SK-N-SH (cell line): ENCODE results near the gene ZNF546. TPM values are rescaled to one million over a fixed set of nuclear protein-coding genes. Genes with fewer than 3 reads are reported as not detected.

Experiments used
- CTCF ChIA-PET: fragments of 300-600, 350-600 bp; formaldehyde crosslinking; extraction: SDS; loops from one replicate; lab custom pipeline; 2021; lab: Yijun Ruan, JAX
- POLR2A ChIA-PET: fragments of 350-600 bp; sonication (Branson Sonifier 250); formaldehyde crosslinking; extraction: SDS; loops from one replicate; lab custom pipeline; 2020; ENCODE audit warnings: antibody characterized with exemption, inconsistent platforms; lab: Yijun Ruan, JAX
- DNase-seq: peaks from one replicate; pipeline ENCODE4 v3.0.0; 2012
- H2AFZ ChIP-seq: fragments of 200-600 bp; sonication (generic); 2 replicates; pipeline ENCODE4 v1.8.1; 2016; ENCODE audit warnings: antibody characterized with exemption, mild to moderate bottlenecking, low read depth
- H3F3A ChIP-seq: fragments of 200-600 bp; sonication (generic); replicated peaks from 2 replicates; pipeline ENCODE3; 2016; ENCODE audit warnings: antibody characterized with exemption, mild to moderate bottlenecking; ENCODE audit not compliant: insufficient read depth
- H3K27ac ChIP-seq, 2 experiments: fragments of 200-500 bp in 1 of 2; fragments of 200-600 bp in 1 of 2; sonication (Bioruptor generic) in 1 of 2; sonication (generic), shearing (Covaris generic) in 1 of 2; 2 replicates each; pipeline versions ENCODE4 v1.5.1 to v1.6.1; 2014 to 2016; ENCODE audit warnings: low read depth in 2 of 2, inconsistent platforms in 1 of 2, low read length in 1 of 2, mild to moderate bottlenecking in 1 of 2, mixed read lengths in 1 of 2
- H3K27me3 ChIP-seq: fragments of 200-600 bp; sonication (generic), shearing (Covaris generic); 2 replicates; pipeline ENCODE4 v1.6.1; 2016; ENCODE audit warnings: mixed run types; ENCODE audit not compliant: insufficient read depth
- H3K36me3 ChIP-seq, 2 experiments: fragments of 200-500 bp in 1 of 2; fragments of 200-600 bp in 1 of 2; sonication (Bioruptor generic) in 1 of 2; sonication (generic) in 1 of 2; replicated peaks in 1 of 2; 2 replicates each; pipeline versions ENCODE3 to v1.5.1; 2014 to 2016; ENCODE audit warnings: low read length in 1 of 2, mild to moderate bottlenecking in 1 of 2; ENCODE audit not compliant: insufficient read depth in 2 of 2, control insufficient read depth in 1 of 2
- H3K4me1 ChIP-seq, 2 experiments: fragments of 200-500 bp in 1 of 2; fragments of 200-600 bp in 1 of 2; sonication (Bioruptor generic) in 1 of 2; sonication (generic), shearing (Covaris generic) in 1 of 2; 2 replicates each; pipeline versions ENCODE4 v1.5.1 to v1.6.1; 2014 to 2016; ENCODE audit warnings: low read depth in 1 of 2, low read length in 1 of 2, mixed run types in 1 of 2; ENCODE audit not compliant: insufficient read depth in 2 of 2, control insufficient read depth in 1 of 2
- H3K4me2 ChIP-seq: fragments of 200-600 bp; sonication (generic), shearing (Covaris generic); 2 replicates; pipeline ENCODE4 v1.6.1; 2017; ENCODE audit warnings: mixed run types
- H3K4me3 ChIP-seq, 2 experiments: fragments of 200-500 bp in 1 of 2; fragments of 200-600 bp in 1 of 2; sonication (Bioruptor generic) in 1 of 2; sonication (generic), shearing (Covaris generic) in 1 of 2; 2 replicates each; pipeline versions ENCODE4 v1.5.1 to v1.8.1; 2014 to 2016; ENCODE audit warnings: low read depth in 2 of 2, inconsistent platforms in 1 of 2, low read length in 1 of 2, mild to moderate bottlenecking in 1 of 2, mixed read lengths in 1 of 2, moderate library complexity in 1 of 2
- H3K79me2 ChIP-seq: fragments of 200-600 bp; sonication (generic); 2 replicates; pipeline ENCODE4 v1.8.1; 2017; ENCODE audit warnings: mild to moderate bottlenecking; ENCODE audit not compliant: insufficient read depth
- H3K9ac ChIP-seq: fragments of 200-600 bp; sonication (generic); 2 replicates; pipeline ENCODE4 v1.6.1; 2017; ENCODE audit warnings: mixed run types
- H3K9me2 ChIP-seq: fragments of 200-600 bp; sonication (generic); 2 replicates; pipeline ENCODE4 v1.6.1; 2017; ENCODE audit warnings: mixed run types
- H3K9me3 ChIP-seq: fragments of 200-600 bp; sonication (generic); 2 replicates; pipeline ENCODE4 v1.6.1; 2017; ENCODE audit warnings: mixed run types, mild to moderate bottlenecking, moderate library complexity
- H4K20me1 ChIP-seq: fragments of 200-600 bp; sonication (generic); 2 replicates; pipeline ENCODE4 v1.6.1; 2017; ENCODE audit warnings: mild to moderate bottlenecking, mixed run types; ENCODE audit not compliant: insufficient read depth
- FOSL2 ChIP-seq: IDR thresholded peaks from 2 replicates; pipeline ENCODE4 v1.4.0; 2012; ENCODE audit warnings: low read depth, mild to moderate bottlenecking, moderate library complexity, borderline replicate concordance
- FOXM1 ChIP-seq: IDR thresholded peaks from 2 replicates; pipeline ENCODE4 v1.4.0; 2012; ENCODE audit warnings: low read depth, mild to moderate bottlenecking
- GABPA ChIP-seq: IDR thresholded peaks from 2 replicates; pipeline ENCODE4 v1.4.0; 2012; ENCODE audit warnings: low read depth, mild to moderate bottlenecking
- IRF3 ChIP-seq: fragments of 150-350 bp; IDR thresholded peaks from 2 replicates; pipeline ENCODE4 v1.6.1; 2016; ENCODE audit warnings: mild to moderate bottlenecking, low read depth, low read length
- MEF2A ChIP-seq: IDR thresholded peaks from 2 replicates; pipeline ENCODE4 v1.4.0; 2012; ENCODE audit warnings: low read depth, borderline replicate concordance
- POLR2AphosphoS5 ChIP-seq: IDR thresholded peaks from 2 replicates; pipeline ENCODE4 v1.6.1; 2012; ENCODE audit warnings: low read depth, low read length
- RXRA ChIP-seq: IDR thresholded peaks from 2 replicates; pipeline ENCODE4 v1.4.0; 2012; ENCODE audit warnings: low read depth, mild to moderate bottlenecking, borderline replicate concordance
- SIN3A ChIP-seq: IDR thresholded peaks from 2 replicates; pipeline ENCODE4 v1.6.1; 2012; ENCODE audit warnings: low read depth, mild to moderate bottlenecking, low read length, moderate library complexity, borderline replicate concordance
- TCF12 ChIP-seq: IDR thresholded peaks from 2 replicates; pipeline ENCODE4 v1.4.0; 2012
- USF2 ChIP-seq: fragments of 150-350 bp; IDR thresholded peaks from 2 replicates; pipeline ENCODE4 v1.6.1; 2017; ENCODE audit warnings: antibody characterized with exemption, low read length, low read depth, borderline replicate concordance
- WGBS: methylation state at CpG from one replicate; pipeline ENCODE4 v1.1.6; 2017; ENCODE audit warnings: low lambda C conversion rate; 5-methylcytosine and 5-hydroxymethylcytosine counted together
- polyA plus RNA-seq, 3 experiments: library from polyadenylated mRNA; depleted of rRNA; stranded (reverse); fragments of >200 nt; gene quantifications; 2 replicates each; pipeline ENCODE4 v1.2.3, GENCODE V29; 2012
- TF ChIP-seq, protein P1 (sequence below): IDR thresholded peaks from 2 replicates; pipeline ENCODE4 v1.4.0; 2012; ENCODE audit warnings: low read depth
- TF ChIP-seq, protein P2 (sequence below): IDR thresholded peaks from 2 replicates; pipeline ENCODE4; 2012
- TF ChIP-seq, protein P3 (sequence below): IDR thresholded peaks from 2 replicates; pipeline ENCODE4 v1.4.0; 2012; ENCODE audit warnings: low read depth, borderline replicate concordance
- TF ChIP-seq, protein P4 (sequence below): IDR thresholded peaks from 2 replicates; pipeline ENCODE4 v1.4.0; 2012; ENCODE audit warnings: low read depth, borderline replicate concordance

ZNF546 gene
- polyA plus RNA-seq, 1 of the 3 experiments (the other 2 are of a cell fraction) = 0.87 TPM

DNA sequence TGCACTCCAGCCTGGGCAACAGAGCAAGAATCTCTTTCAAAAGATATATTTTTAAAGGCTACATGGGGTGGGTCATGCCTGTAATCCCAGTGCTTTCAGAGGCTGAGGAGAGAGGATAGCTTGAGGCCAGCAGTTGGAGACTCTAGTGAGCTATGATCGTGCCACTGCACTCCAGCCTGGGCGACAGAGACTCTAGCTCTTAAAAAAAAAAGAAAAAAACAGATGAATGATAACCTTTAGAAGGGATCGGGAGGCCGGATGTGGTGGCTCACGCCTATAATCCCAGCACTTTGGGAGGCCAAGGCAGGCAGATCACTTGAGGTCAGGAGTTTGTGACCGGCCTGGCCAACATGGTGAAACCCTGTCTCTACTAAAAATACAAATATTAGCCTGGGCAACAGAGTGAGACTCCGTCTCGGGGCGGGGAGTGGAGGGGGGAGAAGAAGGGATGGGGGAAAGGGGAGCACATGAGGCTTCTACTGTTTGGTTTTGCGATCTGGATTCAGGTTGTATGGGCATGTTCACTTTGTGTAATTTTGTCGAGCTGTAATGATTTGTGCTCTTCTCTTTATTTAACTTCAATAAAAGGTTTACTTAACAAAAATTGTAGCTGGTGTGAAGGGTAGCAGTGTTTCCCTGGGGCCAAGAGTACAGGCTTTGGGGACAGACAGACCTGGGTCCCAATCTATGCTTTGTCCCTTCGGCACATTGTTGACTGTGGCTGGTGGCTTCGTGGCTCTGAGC, 27.0 kb upstream of the ZNF546 start:
- Histone ChIP-seq H3K4me3 (peak overlapping the region; percentile 71 to 98), H3K27me3 (no peaks in the 10 kb centered on the region), H3K27ac (peak overlapping the region; percentile 70 to 82), H3K36me3 (peaks cover 19 to 21% of the 10 kb centered on the region in 2 experiments), H3K9me3 (no peaks in the 10 kb centered on the region), H3K79me2 (peaks cover 30% of the 10 kb centered on the region), H2AFZ (peak overlapping the region; percentile 91), H3K4me1 (peaks cover 11 to 12% of the 10 kb centered on the region in 2 experiments; a peak in 2 of 4 replicates), H3F3A (peaks cover 3% of the 10 kb centered on the region), H3K9me2 (no peaks in the 10 kb centered on the region), H3K4me2 (peak overlapping the region; percentile 77), H3K9ac (peak overlapping the region; percentile 74), H4K20me1 (no peaks in the 10 kb centered on the region)
- POLR2A ChIA-PET = interaction anchor here (0.9 to 1.6 kb wide), 5 partner anchors 9 to 123 kb away, joined by 3 to 6 read pairs (median 4); partner anchors contain the start of genes FBL and ZNF780B
- TF ChIP-seq USF2 (no peak), MEF2A (no peak), GABPA (no peak), POLR2AphosphoS5 (no peak), TCF12 (no peak), FOXM1 (no peak), RXRA (no peak), SIN3A (no peak), FOSL2 (no peak), IRF3 (no peak)
- TF ChIP-seq, protein P1, sequence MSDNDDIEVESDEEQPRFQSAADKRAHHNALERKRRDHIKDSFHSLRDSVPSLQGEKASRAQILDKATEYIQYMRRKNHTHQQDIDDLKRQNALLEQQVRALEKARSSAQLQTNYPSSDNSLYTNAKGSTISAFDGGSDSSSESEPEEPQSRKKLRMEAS = no peak
- TF ChIP-seq, protein P2, sequence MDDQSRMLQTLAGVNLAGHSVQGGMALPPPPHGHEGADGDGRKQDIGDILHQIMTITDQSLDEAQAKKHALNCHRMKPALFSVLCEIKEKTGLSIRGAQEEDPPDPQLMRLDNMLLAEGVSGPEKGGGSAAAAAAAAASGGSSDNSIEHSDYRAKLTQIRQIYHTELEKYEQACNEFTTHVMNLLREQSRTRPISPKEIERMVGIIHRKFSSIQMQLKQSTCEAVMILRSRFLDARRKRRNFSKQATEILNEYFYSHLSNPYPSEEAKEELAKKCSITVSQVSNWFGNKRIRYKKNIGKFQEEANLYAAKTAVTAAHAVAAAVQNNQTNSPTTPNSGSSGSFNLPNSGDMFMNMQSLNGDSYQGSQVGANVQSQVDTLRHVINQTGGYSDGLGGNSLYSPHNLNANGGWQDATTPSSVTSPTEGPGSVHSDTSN = no peak
- TF ChIP-seq, protein P3, sequence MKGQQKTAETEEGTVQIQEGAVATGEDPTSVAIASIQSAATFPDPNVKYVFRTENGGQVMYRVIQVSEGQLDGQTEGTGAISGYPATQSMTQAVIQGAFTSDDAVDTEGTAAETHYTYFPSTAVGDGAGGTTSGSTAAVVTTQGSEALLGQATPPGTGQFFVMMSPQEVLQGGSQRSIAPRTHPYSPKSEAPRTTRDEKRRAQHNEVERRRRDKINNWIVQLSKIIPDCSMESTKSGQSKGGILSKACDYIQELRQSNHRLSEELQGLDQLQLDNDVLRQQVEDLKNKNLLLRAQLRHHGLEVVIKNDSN = no peak
- TF ChIP-seq, protein P4, sequence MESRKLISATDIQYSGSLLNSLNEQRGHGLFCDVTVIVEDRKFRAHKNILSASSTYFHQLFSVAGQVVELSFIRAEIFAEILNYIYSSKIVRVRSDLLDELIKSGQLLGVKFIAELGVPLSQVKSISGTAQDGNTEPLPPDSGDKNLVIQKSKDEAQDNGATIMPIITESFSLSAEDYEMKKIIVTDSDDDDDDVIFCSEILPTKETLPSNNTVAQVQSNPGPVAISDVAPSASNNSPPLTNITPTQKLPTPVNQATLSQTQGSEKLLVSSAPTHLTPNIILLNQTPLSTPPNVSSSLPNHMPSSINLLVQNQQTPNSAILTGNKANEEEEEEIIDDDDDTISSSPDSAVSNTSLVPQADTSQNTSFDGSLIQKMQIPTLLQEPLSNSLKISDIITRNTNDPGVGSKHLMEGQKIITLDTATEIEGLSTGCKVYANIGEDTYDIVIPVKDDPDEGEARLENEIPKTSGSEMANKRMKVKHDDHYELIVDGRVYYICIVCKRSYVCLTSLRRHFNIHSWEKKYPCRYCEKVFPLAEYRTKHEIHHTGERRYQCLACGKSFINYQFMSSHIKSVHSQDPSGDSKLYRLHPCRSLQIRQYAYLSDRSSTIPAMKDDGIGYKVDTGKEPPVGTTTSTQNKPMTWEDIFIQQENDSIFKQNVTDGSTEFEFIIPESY = no peak
- DNase-seq = no peak
- CTCF ChIA-PET = interaction anchor here (0.6 to 3.0 kb wide), 17 partner anchors 8 to 405 kb away, joined by 3 to 19 read pairs (median 4); partner anchors contain the start of genes DYRK1B and ZNF780B
- 74% methylated on average over 13 of the region's 13 CpGs for WGBS
